ENCODE measurements around the gene ZNF536.

The ZNF536 gene

GRCh38 chr19:30587869-30588268 is 215.7 kb downstream of the ZNF536 start:
- in situ Hi-C loops (cut with HindIII; ENCODE audit: low pct_unique_long_range_greater_than_20kb, low sequenced_read_pairs), result no loop called here
- DNase-seq (ENCODE audit: low read depth in 1 of 2, low spot score in 1 of 2), result no peak
- TF ChIP-seq JUND (IDR thresholded peaks at IDR 0.05; ENCODE audit: low read depth), result no peak

GRCh38 chr19:30590596-30591229 is 218.5 kb downstream of the ZNF536 start:
- TF ChIP-seq JUND (IDR thresholded peaks at IDR 0.05; ENCODE audit: low read depth), result no peak
- no peak for DNase-seq (ENCODE audit: low read depth in 1 of 2, low spot score in 1 of 2)
- in situ Hi-C loops (cut with HindIII; ENCODE audit: low pct_unique_long_range_greater_than_20kb, low sequenced_read_pairs), result no loop called here

- in situ Hi-C loops (cut with HindIII; ENCODE audit: low pct_unique_long_range_greater_than_20kb, low sequenced_read_pairs), result no loop called here
Measured at GRCh38 chr19:30593356-30593755, 221.2 kb downstream of the ZNF536 start.

GRCh38 chr19:30593975-30594745 is 222.0 kb downstream of the ZNF536 start:
- DNase-seq (ENCODE audit: low read depth in 1 of 2, low spot score in 1 of 2), result no peak

More at GRCh38 chr19:30593356-30593755, 221.2 kb downstream of the ZNF536 start:
- no peak for DNase-seq (ENCODE audit: low read depth in 1 of 2, low spot score in 1 of 2)
- no peak for TF ChIP-seq JUND (IDR thresholded peaks at IDR 0.05; ENCODE audit: low read depth)

GRCh38 chr19:30596268-30596667 is 224.1 kb downstream of the ZNF536 start:
- no peak for TF ChIP-seq JUND (IDR thresholded peaks at IDR 0.05; ENCODE audit: low read depth)
- in situ Hi-C loops (cut with HindIII; ENCODE audit: low pct_unique_long_range_greater_than_20kb, low sequenced_read_pairs), result no loop called here
- no peak for DNase-seq (ENCODE audit: low read depth in 1 of 2, low spot score in 1 of 2)

More at GRCh38 chr19:30593975-30594745, 222.0 kb downstream of the ZNF536 start:
- in situ Hi-C loops (cut with HindIII; ENCODE audit: low pct_unique_long_range_greater_than_20kb, low sequenced_read_pairs), result no loop called here
- TF ChIP-seq JUND (IDR thresholded peaks at IDR 0.05; ENCODE audit: low read depth), result no peak

GRCh38 chr19:30596813-30597399 is 224.7 kb downstream of the ZNF536 start:
- no peak for TF ChIP-seq JUND (IDR thresholded peaks at IDR 0.05; ENCODE audit: low read depth)
- in situ Hi-C loops (cut with HindIII; ENCODE audit: low pct_unique_long_range_greater_than_20kb, low sequenced_read_pairs), result no loop called here
- no peak for DNase-seq (ENCODE audit: low read depth in 1 of 2, low spot score in 1 of 2)

- no peak for TF ChIP-seq JUND (IDR thresholded peaks at IDR 0.05; ENCODE audit: low read depth)
- DNase-seq (ENCODE audit: low read depth in 1 of 2, low spot score in 1 of 2), result no peak
- in situ Hi-C loops (cut with HindIII; ENCODE audit: low pct_unique_long_range_greater_than_20kb, low sequenced_read_pairs), result no loop called here
Measured at GRCh38 chr19:30598688-30599087, 226.5 kb downstream of the ZNF536 start.

GRCh38 chr19:30602661-30603350 is 230.6 kb downstream of the ZNF536 start:
- no peak for TF ChIP-seq JUND (IDR thresholded peaks at IDR 0.05; ENCODE audit: low read depth)
- in situ Hi-C loops (cut with HindIII; ENCODE audit: low pct_unique_long_range_greater_than_20kb, low sequenced_read_pairs), result no loop called here
- DNase-seq (ENCODE audit: low read depth in 1 of 2, low spot score in 1 of 2), result no peak

- in situ Hi-C loops (cut with HindIII; ENCODE audit: low pct_unique_long_range_greater_than_20kb, low sequenced_read_pairs), result no loop called here
Measured at GRCh38 chr19:30604657-30605056, 232.5 kb downstream of the ZNF536 start.

GRCh38 chr19:30605333-30605732 is 233.1 kb downstream of the ZNF536 start:
- no peak for DNase-seq (ENCODE audit: low read depth in 1 of 2, low spot score in 1 of 2)
- no peak for TF ChIP-seq JUND (IDR thresholded peaks at IDR 0.05; ENCODE audit: low read depth)
- in situ Hi-C loops (cut with HindIII; ENCODE audit: low pct_unique_long_range_greater_than_20kb, low sequenced_read_pairs), result no loop called here

More at GRCh38 chr19:30604657-30605056, 232.5 kb downstream of the ZNF536 start:
- TF ChIP-seq JUND (IDR thresholded peaks at IDR 0.05; ENCODE audit: low read depth), result no peak
- no peak for DNase-seq (ENCODE audit: low read depth in 1 of 2, low spot score in 1 of 2)

- no peak for DNase-seq (ENCODE audit: low read depth in 1 of 2, low spot score in 1 of 2)
- no peak for TF ChIP-seq JUND (IDR thresholded peaks at IDR 0.05; ENCODE audit: low read depth)
- in situ Hi-C loops (cut with HindIII; ENCODE audit: low pct_unique_long_range_greater_than_20kb, low sequenced_read_pairs), result no loop called here
Measured at GRCh38 chr19:30606114-30607050, 234.2 kb downstream of the ZNF536 start.
